Astrocyte of the cerebellum (primary cell): Measurements from ENCODE around the gene DOCK4.
A peak's percentile ranks its signal among the peaks of the same experiment; 100 is the strongest.

ENCODE experiments used
- DNase-seq: peaks from one replicate; pipeline ENCODE4 v3.0.0-alpha.2; 2011; ENCODE audit warnings: low read depth
- H3K4me3 ChIP-seq: 2 replicates; pipeline ENCODE4 v1.5.1; 2011; ENCODE audit warnings: mild to moderate bottlenecking, low read depth, low read length, moderate library complexity
- CTCF ChIP-seq: IDR thresholded peaks from 2 replicates; pipeline ENCODE4 v1.5.1; 2012; ENCODE audit warnings: low read length, low read depth, moderate library complexity, mild to moderate bottlenecking; ENCODE audit errors: missing control alignments
- in situ Hi-C: cut with HindIII; loops from 2 replicates; pipeline ENCODE4 v1.10.0; 2017; ENCODE audit warnings: low sequenced_read_pairs

The DOCK4 gene

GRCh38 chr7:112005205-112005775 is 200.9 kb downstream of the DOCK4 start:
- in situ Hi-C loops = no loop called here
- no peak for TF ChIP-seq CTCF
- DNase-seq = no peak
- no peak overlapping the region for H3K4me3 ChIP-seq

GRCh38 chr7:112001091-112001826 is 204.9 kb downstream of the DOCK4 start:
- no peak overlapping the region for H3K4me3 ChIP-seq
- in situ Hi-C loops = no loop called here
- TF ChIP-seq CTCF = no peak
- DNase-seq = peak; percentile 65

GRCh38 chr7:111998326-111998725 is 207.9 kb downstream of the DOCK4 start:
- H3K4me3 ChIP-seq = no peak overlapping the region
- in situ Hi-C loops = no loop called here
- no peak for TF ChIP-seq CTCF
- DNase-seq = no peak

- in situ Hi-C loops = no loop called here
- no peak for TF ChIP-seq CTCF
- DNase-seq = no peak
- no peak overlapping the region for H3K4me3 ChIP-seq
Measured at GRCh38 chr7:111997546-111997945, 208.7 kb downstream of the DOCK4 start.

GRCh38 chr7:111992601-111993000 is 213.6 kb downstream of the DOCK4 start:
- no peak for TF ChIP-seq CTCF
- in situ Hi-C loops = no loop called here
- no peak overlapping the region for H3K4me3 ChIP-seq
- no peak for DNase-seq

GRCh38 chr7:111990643-111991042 is 215.6 kb downstream of the DOCK4 start:
- no peak for DNase-seq
- TF ChIP-seq CTCF = no peak
- no peak overlapping the region for H3K4me3 ChIP-seq
- in situ Hi-C loops = no loop called here
